HG03025 (cell line): ENCODE results near the gene C10orf143.

Experiments used
- ATAC-seq: cut with Tn5 transposase; IDR thresholded peaks from one replicate; pipeline ENCODE4 v1.9.1; 2021; ENCODE audit warnings: mild to moderate bottlenecking, moderate library complexity; ENCODE audit not compliant: unreplicated experiment, low FRiP score

The C10orf143 gene

GRCh38 chr10:130062201-130062600, 48.4 kb downstream of the C10orf143 start:
- no peak for ATAC-seq

GRCh38 chr10:130061760-130062159, 48.9 kb downstream of the C10orf143 start:
- no peak for ATAC-seq

DNA sequence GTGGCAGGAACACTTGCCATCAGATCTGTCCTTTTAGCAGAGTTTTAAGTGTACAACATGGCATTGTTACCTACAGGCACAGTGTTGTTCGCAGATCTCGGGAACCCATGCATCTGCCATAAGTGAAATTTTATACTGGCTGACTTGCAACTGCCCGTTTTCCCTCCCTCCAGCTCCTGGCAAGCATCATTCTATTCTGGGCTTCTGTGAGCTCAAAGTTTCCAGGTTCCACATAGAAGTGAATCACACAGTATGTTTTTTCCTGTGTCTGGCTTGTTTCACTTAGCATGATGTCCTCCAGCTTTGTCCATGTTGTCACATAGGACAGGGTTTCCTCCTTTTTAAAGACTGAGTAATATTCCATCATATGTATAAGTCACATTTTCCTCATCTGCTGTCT, 56.6 kb downstream of the C10orf143 start:
- no peak for ATAC-seq

- ATAC-seq = no peak
These were observed 57.1 kb downstream of the C10orf143 start for GRCh38 chr10:130053561-130053960.

DNA sequence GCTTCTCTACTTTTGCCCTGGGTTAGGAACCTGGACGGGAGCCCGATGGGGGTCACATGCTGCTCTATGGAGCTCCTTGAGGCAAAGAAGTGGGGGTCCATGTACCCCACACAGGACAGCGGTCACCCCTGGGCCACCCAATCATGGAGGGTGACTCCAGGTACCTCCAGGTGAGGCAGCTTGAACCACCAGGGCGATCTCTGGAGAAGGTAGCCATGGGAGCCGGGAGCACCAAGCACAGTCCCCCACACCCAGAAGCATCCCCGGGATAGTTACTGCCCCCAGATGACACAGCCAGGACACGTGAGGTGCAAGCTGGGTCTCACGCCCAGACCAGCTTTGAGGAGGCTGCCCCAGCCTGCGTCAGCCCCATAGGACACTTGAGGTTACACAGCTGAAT, 58.4 kb downstream of the C10orf143 start:
- ATAC-seq = no peak

DNA sequence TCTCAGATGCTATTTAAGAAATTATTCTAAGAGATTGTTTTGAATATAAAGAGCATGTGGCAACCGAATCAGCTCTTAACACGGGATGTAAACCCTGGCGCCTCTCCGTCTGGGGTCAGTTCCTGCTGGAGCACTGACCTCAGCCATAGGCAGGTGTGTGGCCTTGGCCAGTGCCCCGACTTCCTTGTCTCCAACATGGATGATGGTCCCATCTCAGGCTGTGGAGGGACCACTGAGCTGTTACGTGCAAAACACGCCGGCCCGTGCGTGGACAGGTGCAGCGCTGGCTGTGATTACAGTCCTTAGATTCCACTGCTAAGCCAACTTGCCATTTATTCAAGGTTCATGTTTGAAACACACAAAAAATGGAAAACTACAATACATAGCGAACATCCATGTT, 59.9 kb downstream of the C10orf143 start:
- no peak for ATAC-seq

GRCh38 chr10:130049987-130050386, 60.6 kb downstream of the C10orf143 start:
- no peak for ATAC-seq

DNA sequence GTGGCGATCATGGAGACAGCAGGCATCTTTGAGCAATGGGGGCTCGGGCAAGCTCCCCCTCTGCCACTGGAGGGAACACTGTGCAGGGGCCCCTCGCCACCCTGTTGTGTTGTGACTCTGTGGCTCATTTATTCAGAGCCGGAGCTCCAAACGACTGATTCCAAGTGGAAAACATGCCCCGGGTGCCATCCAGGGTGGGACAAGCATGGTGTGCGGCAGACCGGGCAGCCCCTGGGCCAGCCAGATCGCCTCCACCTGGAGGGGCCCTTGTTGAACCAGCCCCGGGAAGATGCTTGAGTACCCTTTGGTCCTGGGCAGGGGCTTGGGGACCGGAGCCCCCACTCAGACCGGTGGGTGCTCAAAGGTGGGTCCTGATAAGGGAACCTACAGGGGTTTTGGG, 61.4 kb downstream of the C10orf143 start:
- ATAC-seq = no peak

GRCh38 chr10:130048081-130048480, 62.5 kb downstream of the C10orf143 start:
- ATAC-seq = no peak

DNA sequence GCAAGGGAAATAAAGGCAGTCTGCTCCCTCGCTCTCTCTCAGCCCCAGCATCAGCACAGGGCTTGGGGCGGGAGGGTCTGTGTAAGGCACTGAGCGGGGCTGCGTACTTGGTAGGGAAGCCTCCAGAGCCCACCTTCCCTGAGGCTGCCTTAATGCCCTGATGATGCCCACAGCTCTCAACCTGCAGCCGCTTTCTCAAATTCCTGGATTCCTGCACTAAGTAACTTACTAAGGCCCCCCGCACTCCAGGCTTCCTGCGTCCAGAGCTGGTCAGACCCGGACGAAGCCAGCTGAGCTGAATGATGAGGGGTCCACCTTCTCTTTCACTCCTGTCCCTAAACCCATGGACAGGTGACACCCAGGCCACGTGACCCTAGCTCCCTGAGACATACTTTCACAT, 63.3 kb downstream of the C10orf143 start:
- no peak for ATAC-seq

DNA sequence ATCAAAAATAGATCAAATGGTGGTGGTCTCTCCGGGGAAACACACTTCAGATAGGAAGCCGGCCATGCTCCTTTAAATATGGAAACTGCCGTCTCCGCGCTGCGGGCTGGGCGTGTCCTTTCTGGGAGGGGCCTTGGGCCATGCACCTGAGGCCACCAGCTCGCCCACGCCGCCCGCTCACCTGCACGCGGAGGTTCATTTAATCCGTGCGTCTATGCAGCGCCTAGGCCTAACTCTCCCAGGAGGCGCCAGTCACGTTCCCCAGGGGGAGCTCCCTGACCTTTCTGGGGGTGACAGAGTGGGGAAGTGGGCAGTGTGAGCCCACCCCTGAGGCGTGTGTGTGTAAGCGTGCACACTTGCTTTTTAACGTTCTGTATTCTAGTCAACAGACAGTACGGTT, 64.0 kb downstream of the C10orf143 start:
- ATAC-seq = no peak

DNA sequence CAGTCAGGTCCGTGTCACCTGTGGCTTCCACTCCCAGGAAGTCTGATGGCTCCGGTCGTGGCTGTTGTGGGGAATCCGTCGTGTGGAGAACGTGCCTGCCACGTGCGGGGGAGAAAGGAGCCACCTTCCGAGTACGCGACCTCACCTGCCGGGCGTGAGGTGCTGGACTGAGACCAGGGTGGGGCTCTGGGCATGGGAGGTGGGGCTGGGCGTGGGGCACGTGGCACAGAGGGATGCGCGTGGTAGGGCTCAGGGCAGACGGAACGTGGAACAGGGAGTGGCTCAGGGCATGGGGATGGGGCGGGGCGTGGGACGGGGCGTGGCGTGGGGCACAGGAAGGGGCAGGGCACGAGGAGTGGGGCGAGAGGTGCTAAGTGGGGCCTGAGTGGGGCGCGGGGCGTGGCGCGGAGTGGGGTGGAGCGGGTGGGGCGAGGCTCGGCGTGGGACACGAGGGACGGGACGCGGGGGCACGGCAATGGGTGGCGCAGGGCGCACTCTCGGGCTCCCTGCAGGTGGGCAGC, 64.8 kb downstream of the C10orf143 start:
- no peak for ATAC-seq

- ATAC-seq = no peak
These were observed 65.5 kb downstream of the C10orf143 start for GRCh38 chr10:130045091-130045652.

GRCh38 chr10:130044067-130045061, 66.3 kb downstream of the C10orf143 start:
- no peak for ATAC-seq

- ATAC-seq = no peak
These were observed 67.1 kb downstream of the C10orf143 start for GRCh38 chr10:130043491-130043890.

GRCh38 chr10:130042381-130042780, 68.2 kb downstream of the C10orf143 start:
- no peak for ATAC-seq

- no peak for ATAC-seq
These were observed 68.9 kb downstream of the C10orf143 start for GRCh38 chr10:130041451-130042371.

DNA sequence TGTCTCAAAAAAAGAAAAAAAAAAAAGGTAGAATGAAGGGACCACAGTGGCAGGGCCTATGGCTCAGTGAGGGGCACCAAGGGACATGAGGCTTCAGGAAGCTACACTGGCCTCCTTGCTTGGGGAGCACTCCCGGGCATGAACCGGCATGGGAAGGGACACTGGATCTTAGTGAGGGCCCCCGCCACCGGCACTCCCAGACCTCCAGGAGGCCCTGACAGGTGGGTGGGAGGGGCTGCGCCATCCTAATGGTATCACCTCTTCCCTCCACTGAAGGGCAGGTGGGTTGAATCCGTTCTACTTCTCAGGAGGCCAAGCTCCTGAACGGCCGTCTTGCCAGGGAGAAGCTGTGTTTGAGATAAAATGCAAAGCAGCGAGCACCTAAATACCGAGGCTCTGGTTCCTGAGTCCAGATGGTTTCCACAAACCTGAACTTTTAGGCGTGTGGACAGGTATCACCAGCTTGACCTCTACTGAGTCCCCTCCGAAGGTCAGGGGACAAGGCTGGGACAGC, 69.8 kb downstream of the C10orf143 start:
- ATAC-seq = no peak

DNA sequence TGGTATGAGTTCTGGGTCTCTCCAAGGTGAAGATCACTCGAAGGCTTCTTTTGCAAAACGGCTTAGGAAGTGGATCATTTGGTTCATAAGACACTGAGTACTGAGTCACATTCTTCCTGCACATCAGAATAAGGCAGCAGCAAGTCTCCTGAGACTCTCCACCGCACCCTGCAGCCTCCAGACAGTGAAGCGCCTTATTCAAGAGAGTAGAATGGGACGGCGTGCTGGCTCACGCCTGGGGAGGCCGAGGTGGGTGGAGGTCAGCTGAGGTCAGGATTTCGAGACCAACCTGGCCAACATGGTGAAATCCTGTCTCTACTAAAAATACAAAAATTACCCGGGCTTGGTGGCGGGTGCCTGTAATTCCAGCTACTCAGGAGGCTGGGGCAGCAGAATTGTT, 70.3 kb downstream of the C10orf143 start:
- ATAC-seq = no peak

GRCh38 chr10:130039141-130039540, 71.5 kb downstream of the C10orf143 start:
- no peak for ATAC-seq
